GM21723 (cell line): ENCODE measurements around the gene CDCP1.
"Not testable (repeated sequence)": the region's sequence is repeated elsewhere in the genome, so short reads cannot be mapped to it uniquely, and the experiment has no call there.

ENCODE experiments used
- ATAC-seq: cut with Tn5 transposase; IDR thresholded peaks from one replicate; pipeline ENCODE4 v1.9.1; 2021; ENCODE audit warnings: mild to moderate bottlenecking, moderate library complexity; ENCODE audit not compliant: unreplicated experiment

Gene CDCP1

GRCh38 chr3:45088543-45089358, 57.4 kb downstream of the CDCP1 start:
- no peak for ATAC-seq

GRCh38 chr3:45087155-45087554, 59.0 kb downstream of the CDCP1 start:
- no peak for ATAC-seq

DNA sequence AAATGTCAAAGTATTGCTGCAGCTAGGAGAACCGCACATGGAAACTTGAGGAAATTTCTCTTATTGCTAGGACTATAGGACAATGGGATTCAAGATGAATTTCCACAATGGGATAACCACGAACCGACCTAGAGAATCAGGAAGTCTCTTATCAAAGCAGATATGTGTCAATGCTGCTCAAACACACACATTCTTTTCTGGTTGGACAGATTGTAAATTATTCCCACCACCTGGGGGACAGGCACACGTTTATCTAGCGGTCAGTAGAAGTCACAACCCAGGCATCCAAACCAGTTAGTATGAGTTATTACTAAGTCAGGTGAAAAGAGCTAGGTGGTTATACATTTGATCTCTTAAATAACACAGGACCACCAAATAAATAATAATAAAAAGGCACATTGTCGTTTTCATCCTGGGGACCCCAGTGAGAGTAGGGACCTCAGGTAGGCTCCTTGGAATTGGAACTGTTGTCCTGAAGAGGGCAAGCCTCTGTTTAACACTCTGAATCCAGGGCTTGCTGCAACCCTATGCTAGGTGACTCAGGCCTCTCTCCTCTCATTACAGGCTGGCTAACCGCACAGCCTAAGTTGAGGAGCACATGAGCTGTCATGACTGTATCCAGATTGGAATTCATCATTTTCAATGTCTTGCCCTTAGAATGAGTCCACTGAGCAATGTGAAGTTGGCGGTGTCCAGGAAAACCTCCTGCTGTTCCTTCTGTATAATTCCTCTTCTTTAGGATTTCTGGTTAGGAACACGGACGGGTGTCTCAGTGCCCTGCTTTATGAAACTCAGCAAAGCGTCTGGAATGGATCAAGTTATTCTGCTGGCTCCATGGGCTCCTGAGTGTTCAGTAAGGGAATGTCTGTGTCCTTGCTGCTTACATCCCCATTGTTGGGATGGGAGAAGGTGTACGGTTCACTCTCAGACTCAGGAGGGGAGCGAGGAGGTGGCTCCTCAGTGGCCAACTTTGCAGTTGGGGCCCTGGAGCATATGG, 61.1 kb downstream of the CDCP1 start:
- no peak for ATAC-seq

GRCh38 chr3:45084361-45084760, 61.8 kb downstream of the CDCP1 start:
- no peak for ATAC-seq

DNA sequence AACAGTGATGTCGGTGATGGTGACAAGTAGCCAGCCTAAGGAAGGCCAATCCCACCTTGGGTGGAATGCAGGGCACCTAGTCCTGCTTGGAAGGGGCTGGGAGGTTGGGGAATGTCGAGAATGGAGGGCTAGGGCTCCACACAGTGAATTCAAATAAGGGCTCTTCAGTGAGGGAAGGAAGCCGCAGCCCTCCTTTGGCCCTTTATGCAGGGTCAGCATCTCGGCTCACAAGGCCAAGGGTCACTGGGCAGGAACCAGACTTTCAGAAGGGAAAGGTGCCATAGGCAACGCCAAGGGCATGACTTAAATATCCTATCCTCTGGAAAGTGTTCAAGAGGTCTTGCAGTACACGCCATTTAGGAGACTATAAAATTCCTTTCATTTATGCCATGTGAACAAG, 63.2 kb downstream of the CDCP1 start:
- ATAC-seq, result no peak

DNA sequence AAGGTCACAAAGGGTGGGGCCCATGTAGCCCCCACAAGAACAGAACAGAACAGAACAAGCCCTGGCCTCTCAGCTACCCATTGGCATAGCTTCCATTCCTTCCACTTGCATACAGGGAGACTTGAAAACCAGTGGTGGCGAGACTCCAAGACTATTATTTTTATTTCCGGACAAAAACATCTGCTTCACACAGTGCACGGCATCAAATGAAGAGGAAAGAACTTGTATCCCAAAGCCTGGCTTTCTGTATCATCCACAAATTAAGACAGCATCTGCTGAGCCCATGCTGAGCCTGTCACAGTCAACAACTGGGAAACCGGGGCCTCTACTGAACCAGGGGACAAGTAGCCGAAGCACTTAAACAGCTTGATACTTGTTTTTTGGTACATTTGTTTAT, 64.0 kb downstream of the CDCP1 start:
- no peak for ATAC-seq

DNA sequence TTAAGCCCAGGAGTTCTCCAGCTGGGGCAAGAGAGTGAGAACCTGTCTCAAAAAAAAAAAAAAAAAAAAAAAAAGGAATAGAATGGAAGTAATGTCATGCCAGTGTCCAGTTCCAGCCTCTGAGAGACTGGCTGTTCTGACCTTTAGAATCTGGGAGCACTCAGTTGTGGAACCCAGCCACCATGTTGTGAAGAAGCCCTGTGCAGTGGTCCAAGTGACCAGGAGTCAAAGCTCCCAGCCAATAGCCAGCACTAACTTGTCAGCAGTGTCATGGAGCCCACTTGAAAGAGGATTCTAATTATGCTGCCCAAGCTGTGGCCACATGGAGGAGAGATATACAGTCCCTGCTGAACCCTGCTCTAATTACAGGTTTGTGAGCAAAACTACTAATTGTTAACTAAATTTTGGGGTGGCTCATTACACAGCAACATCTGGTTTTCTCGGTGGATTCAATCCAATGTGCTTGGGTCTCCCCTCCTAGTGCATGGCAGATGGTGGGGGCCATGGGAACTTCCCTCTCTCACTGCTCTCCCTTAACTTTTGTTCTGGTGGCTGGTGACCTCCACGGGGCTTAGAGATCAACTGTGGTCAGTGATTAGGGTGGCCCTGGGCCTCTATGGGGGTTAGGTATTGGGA, 64.6 kb downstream of the CDCP1 start:
- no peak for ATAC-seq

DNA sequence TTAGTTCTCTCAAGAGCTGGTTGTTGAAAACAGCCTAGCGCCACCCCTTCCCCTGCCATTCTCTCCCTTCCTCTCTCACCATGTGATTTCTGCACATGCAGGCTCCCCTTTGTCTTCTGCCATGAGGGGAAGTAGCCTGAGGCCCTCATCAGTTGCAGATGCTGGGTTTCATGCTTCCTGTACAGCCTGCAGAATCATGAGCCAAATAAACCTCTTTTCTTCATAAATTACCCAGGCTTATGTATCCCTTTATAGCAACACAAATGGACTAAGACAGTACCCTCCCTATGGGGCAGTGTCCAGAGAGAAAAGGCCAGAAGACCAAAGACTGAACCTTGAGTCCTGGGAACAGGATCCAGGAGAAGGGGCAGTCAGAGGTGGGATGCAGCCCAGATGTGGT, 65.4 kb downstream of the CDCP1 start:
- ATAC-seq, result no peak

DNA sequence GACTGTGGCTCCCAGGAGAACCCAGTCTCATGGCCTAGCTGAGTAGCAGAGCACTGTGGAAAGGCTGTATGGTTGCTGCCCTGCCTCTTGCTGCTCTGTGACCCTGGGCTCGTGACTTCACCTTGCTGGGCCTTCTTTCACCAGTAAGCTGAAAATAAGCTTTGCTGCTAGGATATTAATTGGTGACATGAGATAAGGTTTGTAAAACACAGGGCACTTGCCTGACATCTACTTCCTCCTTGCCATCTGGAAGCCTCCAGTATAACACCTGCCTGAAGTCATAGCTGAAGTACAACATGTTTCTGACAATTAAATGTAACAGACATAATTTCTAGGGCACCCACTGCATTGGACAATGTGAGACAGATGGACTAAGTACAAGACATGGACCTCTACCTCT, 66.5 kb downstream of the CDCP1 start:
- ATAC-seq, result no peak

GRCh38 chr3:45078910-45079522, 67.2 kb downstream of the CDCP1 start:
- ATAC-seq, result no peak

DNA sequence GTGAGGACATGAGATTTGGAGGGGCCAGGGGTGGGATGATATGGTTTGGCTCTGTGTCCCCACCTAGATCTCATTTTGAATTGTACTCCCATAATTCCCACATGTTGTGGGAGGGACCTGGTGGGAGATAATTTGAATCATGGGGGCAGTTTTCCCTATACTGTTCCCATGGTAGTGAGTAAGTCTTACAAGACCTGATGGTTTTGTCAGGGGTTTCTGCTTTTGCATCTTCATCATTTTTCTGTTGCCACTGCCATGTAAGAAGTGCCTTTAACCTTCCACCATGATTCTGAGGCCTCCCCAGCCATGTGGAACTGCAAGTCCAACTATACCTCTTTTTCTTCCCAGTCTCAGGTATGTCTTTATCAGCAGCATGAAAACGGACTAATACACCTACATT, 67.9 kb downstream of the CDCP1 start:
- not testable (repeated sequence) for ATAC-seq

GRCh38 chr3:45075821-45076625, 70.2 kb downstream of the CDCP1 start:
- no peak for ATAC-seq

DNA sequence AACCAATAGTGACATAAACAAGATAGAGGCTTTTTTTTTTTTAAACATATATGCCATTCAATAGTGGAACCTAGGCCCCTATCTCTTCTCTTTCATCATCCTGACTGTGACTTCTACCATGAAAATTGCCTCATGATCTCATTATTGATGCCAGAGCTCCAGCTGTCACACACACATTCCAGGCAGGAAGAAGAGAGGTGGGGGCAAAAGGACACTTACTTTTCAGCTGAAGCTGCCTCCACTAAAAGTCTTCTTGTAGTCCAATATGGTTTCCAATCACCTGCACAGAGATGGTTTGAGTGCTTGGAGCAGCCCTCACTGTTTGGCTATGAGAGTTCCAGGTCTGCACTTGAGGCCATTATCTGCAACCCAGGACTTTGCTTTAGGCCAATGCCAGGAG, 75.1 kb downstream of the CDCP1 start:
- no peak for ATAC-seq

DNA sequence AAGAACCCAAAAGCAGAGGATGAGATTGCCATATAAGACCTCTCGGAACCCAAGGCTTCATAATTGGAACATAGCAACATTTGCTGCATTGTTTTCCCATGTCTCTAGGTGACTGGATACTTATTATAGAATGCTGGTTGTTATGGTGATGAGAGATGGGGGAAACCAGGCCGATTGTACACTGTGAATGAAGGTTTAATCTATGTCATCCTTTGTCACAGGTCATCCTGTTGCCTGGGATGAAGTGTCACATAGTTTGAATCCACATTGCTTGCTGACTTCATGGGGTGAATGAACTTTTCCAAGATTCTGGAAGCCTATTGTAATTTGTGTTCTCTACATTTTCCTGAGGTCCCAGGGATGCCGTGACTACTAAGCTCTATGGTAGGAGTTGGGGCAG, 78.2 kb downstream of the CDCP1 start:
- ATAC-seq, result no peak

DNA sequence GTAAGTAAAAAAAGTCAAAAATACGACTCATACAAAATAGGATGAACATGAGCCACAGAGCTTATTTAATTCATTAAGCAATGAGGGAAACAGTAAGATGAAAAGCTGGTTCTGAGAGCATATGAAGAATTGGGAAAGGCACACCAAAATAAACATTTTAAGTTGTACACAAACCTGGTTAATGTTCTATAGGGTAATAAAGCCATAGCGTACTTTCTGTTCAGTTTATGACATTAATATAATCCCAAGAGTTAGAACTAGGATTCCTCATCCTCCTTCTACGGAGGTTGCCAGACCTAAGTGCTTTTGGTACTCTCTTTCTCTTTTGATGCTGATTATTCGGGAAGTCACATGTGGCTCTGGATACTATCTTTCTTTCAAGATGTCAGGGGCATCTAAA, 78.7 kb downstream of the CDCP1 start:
- no peak for ATAC-seq

GRCh38 chr3:45066109-45066801, 79.9 kb downstream of the CDCP1 start:
- ATAC-seq, result no peak

GRCh38 chr3:45065373-45065720, 80.8 kb downstream of the CDCP1 start:
- ATAC-seq, result no peak

DNA sequence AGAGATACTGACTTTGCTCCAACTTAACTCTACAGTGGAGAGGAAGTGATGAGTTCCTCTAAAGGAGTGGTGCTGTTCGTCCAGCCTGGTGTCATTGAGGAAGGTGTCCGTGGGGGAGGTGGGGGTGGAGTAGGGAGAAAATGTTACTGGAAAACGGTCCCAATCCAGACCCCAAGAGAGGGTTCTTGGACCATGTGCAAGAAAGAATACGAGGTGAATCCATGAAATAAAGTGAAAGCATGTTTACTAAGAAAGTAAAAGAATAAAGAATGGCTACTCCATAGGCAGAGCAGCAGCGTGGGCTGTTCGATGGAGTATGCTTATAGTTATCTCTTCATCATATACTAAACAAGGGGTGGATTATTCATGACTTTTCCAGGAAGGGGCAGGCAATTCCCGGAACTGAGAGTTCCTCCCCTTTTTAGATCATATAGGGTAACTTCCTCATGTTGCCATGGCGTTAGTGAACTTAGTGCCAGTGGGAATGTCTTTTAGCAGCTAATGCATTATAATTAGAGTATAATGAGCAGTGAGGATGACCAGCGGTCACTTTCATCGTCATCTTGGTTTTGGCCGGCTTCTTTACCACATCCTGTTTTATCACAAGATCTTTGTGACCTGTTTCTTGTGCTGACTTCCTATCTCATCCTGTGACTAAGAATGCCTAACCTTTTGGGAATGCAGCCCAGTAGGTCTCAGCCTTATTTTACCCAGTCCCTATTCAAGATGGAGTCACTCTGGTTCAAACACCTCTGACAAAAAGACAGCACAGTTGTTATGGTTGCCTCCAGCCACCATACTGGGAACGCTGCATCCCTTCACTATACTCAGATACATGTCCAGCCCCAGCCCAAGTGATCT, 81.4 kb downstream of the CDCP1 start:
- ATAC-seq, result no peak

- no peak for ATAC-seq
Observed at GRCh38 chr3:45062697-45063070, 83.5 kb downstream of the CDCP1 start.
